ACC112 (cell line): ENCODE measurements around the gene GJA1.
A peak's percentile ranks its signal among the peaks of the same experiment; 100 is the strongest.
"Not testable (repeated sequence)": the region's sequence is repeated elsewhere in the genome, so short reads cannot be mapped to it uniquely, and the experiment has no call there.

Experiments
- H2AFZ ChIP-seq: fragments of 200-600 bp; sonication (generic); one replicate; pipeline ENCODE4 v1.6.0; 2017; ENCODE audit warnings: antibody characterized with exemption, low read length; ENCODE audit not compliant: unreplicated experiment
- H3K27ac ChIP-seq: fragments of 200-600 bp; sonication (generic); 2 replicates; pipeline ENCODE4 v1.5.1; 2014; ENCODE audit warnings: low read depth, mild to moderate bottlenecking, antibody characterized with exemption, low read length, moderate library complexity
- H3K27me3 ChIP-seq: fragments of 200-600 bp; sonication (generic); 2 replicates; pipeline ENCODE4 v1.6.1; 2014; ENCODE audit warnings: mild to moderate bottlenecking, antibody characterized with exemption, low read length, moderate library complexity, mixed read lengths; ENCODE audit not compliant: insufficient read depth
- H3K36me3 ChIP-seq: fragments of 200-600 bp; sonication (generic); 2 replicates; pipeline ENCODE4 v1.6.1; 2016; ENCODE audit warnings: mild to moderate bottlenecking, antibody characterized with exemption, low read length, moderate library complexity, mixed read lengths; ENCODE audit not compliant: insufficient read depth
- H3K4me1 ChIP-seq: fragments of 200-600 bp; sonication (generic); one replicate; pipeline ENCODE4 v1.6.1; 2016; ENCODE audit warnings: low read length, mixed read lengths; ENCODE audit not compliant: insufficient read depth, unreplicated experiment, control insufficient read depth
- H3K4me3 ChIP-seq: fragments of 200-600 bp; sonication (generic); 2 replicates; pipeline ENCODE4 v1.5.1; 2014; ENCODE audit warnings: mild to moderate bottlenecking, low read depth, low read length
- H3K79me2 ChIP-seq: fragments of 200-600 bp; sonication (generic); one replicate; pipeline ENCODE4 v1.6.0; 2016; ENCODE audit warnings: low read length; ENCODE audit not compliant: control insufficient read depth, unreplicated experiment, insufficient read depth

GJA1 gene

GRCh38 chr6:121437851-121438651 lies 2.6 kb downstream of the GJA1 start:
- peaks cover 40% of the 10 kb centered on the region for H3K4me1 ChIP-seq
- peak overlapping the region; percentile 80 for H3K27ac ChIP-seq
- peak overlapping the region; percentile 93 for H3K4me3 ChIP-seq
- peaks cover 74% of the 10 kb centered on the region for H3K79me2 ChIP-seq
- H2AFZ ChIP-seq: peak overlapping the region; percentile 51
- H3K27me3 ChIP-seq: no peaks in the 10 kb centered on the region
- no peaks in the 10 kb centered on the region for H3K36me3 ChIP-seq

GRCh38 chr6:121438869-121439268 lies 3.4 kb downstream of the GJA1 start:
- Histone ChIP-seq H2AFZ (no peak overlapping the region), H3K4me1 (peaks cover 48% of the 10 kb centered on the region), H3K4me3 (peak overlapping the region; percentile 93), H3K27ac (peak overlapping the region; percentile 80), H3K79me2 (peaks cover 82% of the 10 kb centered on the region), H3K36me3 (no peaks in the 10 kb centered on the region), H3K27me3 (no peaks in the 10 kb centered on the region)

GRCh38 chr6:121439475-121439874 lies 4.0 kb downstream of the GJA1 start:
- Histone ChIP-seq H3K27ac (peak overlapping the region; percentile 80), H3K79me2 (peaks cover 88% of the 10 kb centered on the region), H3K4me1 (peaks cover 51% of the 10 kb centered on the region), H3K4me3 (peak overlapping the region; percentile 93), H3K36me3 (no peaks in the 10 kb centered on the region), H3K27me3 (no peaks in the 10 kb centered on the region), H2AFZ (no peak overlapping the region)

GRCh38 chr6:121439926-121440325 lies 4.5 kb downstream of the GJA1 start:
- H3K36me3 ChIP-seq: no peaks in the 10 kb centered on the region
- H3K4me3 ChIP-seq: peak overlapping the region; percentile 93
- peaks cover 50% of the 10 kb centered on the region for H3K4me1 ChIP-seq
- no peaks in the 10 kb centered on the region for H3K27me3 ChIP-seq
- H3K27ac ChIP-seq: peak overlapping the region; percentile 3
- H2AFZ ChIP-seq: no peak overlapping the region
- H3K79me2 ChIP-seq: peaks cover 92% of the 10 kb centered on the region

- Histone ChIP-seq H3K79me2 (peaks cover 97% of the 10 kb centered on the region), H2AFZ (no peak overlapping the region), H3K27ac (peak overlapping the region; percentile 5; the same call in 1 of the 2 replicates), H3K4me3 (peak overlapping the region; percentile 62), H3K4me1 (peaks cover 49% of the 10 kb centered on the region), H3K27me3 (no peaks in the 10 kb centered on the region), H3K36me3 (peaks cover 2% of the 10 kb centered on the region; the same call in 1 of the 2 replicates)
Measured at GRCh38 chr6:121441477-121441876, 6.0 kb downstream of the GJA1 start.

- peak overlapping the region; percentile 62 for H3K4me3 ChIP-seq
- no peak overlapping the region for H3K27ac ChIP-seq
- H3K4me1 ChIP-seq: peaks cover 49% of the 10 kb centered on the region
- H2AFZ ChIP-seq: no peak overlapping the region
- H3K27me3 ChIP-seq: no peaks in the 10 kb centered on the region
- H3K79me2 ChIP-seq: peaks cover 97% of the 10 kb centered on the region
- H3K36me3 ChIP-seq: peaks cover 12% of the 10 kb centered on the region; the same call in 1 of the 2 replicates
Measured at GRCh38 chr6:121442576-121442975, 7.1 kb downstream of the GJA1 start.

- H2AFZ ChIP-seq: peak overlapping the region; percentile 17
- peaks cover 89% of the 10 kb centered on the region for H3K79me2 ChIP-seq
- peaks cover 44% of the 10 kb centered on the region for H3K4me1 ChIP-seq
- H3K36me3 ChIP-seq: peaks cover 18% of the 10 kb centered on the region
- peak overlapping the region; percentile 65 for H3K27ac ChIP-seq
- H3K27me3 ChIP-seq: no peaks in the 10 kb centered on the region
- peak overlapping the region; percentile 51 for H3K4me3 ChIP-seq
Measured at GRCh38 chr6:121443971-121444541, 8.6 kb downstream of the GJA1 start.

- not testable (repeated sequence) for H2AFZ ChIP-seq, H3K27me3 ChIP-seq, H3K27ac ChIP-seq, H3K4me3 ChIP-seq
- Histone ChIP-seq H3K36me3 (peaks cover 27% of the 10 kb centered on the region), H3K79me2 (peaks cover 66% of the 10 kb centered on the region), H3K4me1 (peaks cover 27% of the 10 kb centered on the region)
Measured at GRCh38 chr6:121446705-121447104, 11.3 kb downstream of the GJA1 start.

- H3K4me1 ChIP-seq: peaks cover 21% of the 10 kb centered on the region
- not testable (repeated sequence) for H3K27ac ChIP-seq, H3K4me3 ChIP-seq, H2AFZ ChIP-seq, H3K27me3 ChIP-seq
- H3K79me2 ChIP-seq: peaks cover 55% of the 10 kb centered on the region
- peaks cover 27% of the 10 kb centered on the region for H3K36me3 ChIP-seq
Measured at GRCh38 chr6:121447746-121448145, 12.3 kb downstream of the GJA1 start.

- not testable (repeated sequence) for H3K27me3 ChIP-seq, H3K27ac ChIP-seq, H2AFZ ChIP-seq, H3K4me3 ChIP-seq
- Histone ChIP-seq H3K4me1 (peaks cover 13% of the 10 kb centered on the region), H3K79me2 (peaks cover 48% of the 10 kb centered on the region), H3K36me3 (peaks cover 27% of the 10 kb centered on the region)
Measured at GRCh38 chr6:121448528-121448927, 13.1 kb downstream of the GJA1 start.

GRCh38 chr6:121449331-121449730 lies 13.9 kb downstream of the GJA1 start:
- peaks cover 40% of the 10 kb centered on the region for H3K79me2 ChIP-seq
- no peak overlapping the region for H3K4me3 ChIP-seq
- H3K4me1 ChIP-seq: peaks cover 5% of the 10 kb centered on the region
- H2AFZ ChIP-seq: no peak overlapping the region
- no peaks in the 10 kb centered on the region for H3K27me3 ChIP-seq
- no peak overlapping the region for H3K27ac ChIP-seq
- peaks cover 27% of the 10 kb centered on the region for H3K36me3 ChIP-seq
